ENCODE measurements around the gene TWNK. TPM values are rescaled to one million over a fixed set of nuclear protein-coding genes. Genes with fewer than 3 reads are reported as not detected.

TWNK gene
- total RNA-seq = 5.2 and 9.7 TPM in 2 replicates

DNA sequence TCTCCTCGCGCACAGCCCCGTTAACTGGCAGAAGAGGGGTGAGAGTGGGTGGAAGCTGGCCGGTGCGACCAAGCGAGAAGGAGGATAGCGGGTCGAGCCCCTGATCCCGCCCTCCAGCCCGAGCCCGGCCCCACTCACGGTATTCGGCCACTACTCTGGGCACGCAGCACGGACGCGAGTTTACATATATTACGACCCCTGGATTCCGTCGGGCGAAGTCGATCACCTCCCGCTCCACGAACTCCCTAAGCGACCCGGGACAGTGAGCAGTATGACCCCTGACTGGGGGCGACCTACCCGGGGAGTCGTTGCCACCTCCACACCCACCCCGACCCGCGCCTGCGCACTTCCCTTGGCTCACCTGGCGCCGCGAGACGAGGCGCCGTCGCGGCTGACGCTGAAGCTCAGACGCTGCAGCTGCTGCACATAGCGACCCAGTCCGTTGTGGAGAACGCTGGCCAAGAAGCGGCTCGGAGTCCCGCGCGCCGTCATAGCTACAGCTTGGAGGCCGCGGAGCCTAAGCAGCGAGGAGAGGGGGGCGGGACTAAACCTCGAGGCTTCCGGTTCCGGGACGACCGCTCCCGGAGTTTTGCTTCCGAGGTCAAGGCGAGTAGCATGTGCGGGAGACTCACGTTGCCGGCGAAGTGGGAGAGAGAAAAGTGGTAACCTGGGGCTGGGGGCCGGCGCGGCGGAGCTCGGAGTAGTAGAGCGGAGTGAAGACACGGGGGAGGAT is at the start of gene TWNK, which contains the start of gene MRPL43:
Gene TWNK, plus strand, starts transcription at position 592 of the 733 bp plus-strand sequence. CDS start 668 bp downstream, outside the sequence.
Gene MRPL43, minus strand, starts transcription at position 546 of the 733 bp plus-strand sequence. Its CDS starts 54 bp downstream, at position 492.
- no peak for DNase-seq (ENCODE audit: low read depth)
- H3K4me3 ChIP-seq (ENCODE audit: low read depth, low read length) = peak within 1 kb of the TSS; percentile 99
- TF ChIP-seq, protein P1, sequence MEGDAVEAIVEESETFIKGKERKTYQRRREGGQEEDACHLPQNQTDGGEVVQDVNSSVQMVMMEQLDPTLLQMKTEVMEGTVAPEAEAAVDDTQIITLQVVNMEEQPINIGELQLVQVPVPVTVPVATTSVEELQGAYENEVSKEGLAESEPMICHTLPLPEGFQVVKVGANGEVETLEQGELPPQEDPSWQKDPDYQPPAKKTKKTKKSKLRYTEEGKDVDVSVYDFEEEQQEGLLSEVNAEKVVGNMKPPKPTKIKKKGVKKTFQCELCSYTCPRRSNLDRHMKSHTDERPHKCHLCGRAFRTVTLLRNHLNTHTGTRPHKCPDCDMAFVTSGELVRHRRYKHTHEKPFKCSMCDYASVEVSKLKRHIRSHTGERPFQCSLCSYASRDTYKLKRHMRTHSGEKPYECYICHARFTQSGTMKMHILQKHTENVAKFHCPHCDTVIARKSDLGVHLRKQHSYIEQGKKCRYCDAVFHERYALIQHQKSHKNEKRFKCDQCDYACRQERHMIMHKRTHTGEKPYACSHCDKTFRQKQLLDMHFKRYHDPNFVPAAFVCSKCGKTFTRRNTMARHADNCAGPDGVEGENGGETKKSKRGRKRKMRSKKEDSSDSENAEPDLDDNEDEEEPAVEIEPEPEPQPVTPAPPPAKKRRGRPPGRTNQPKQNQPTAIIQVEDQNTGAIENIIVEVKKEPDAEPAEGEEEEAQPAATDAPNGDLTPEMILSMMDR (conservative IDR thresholded peaks at IDR 0.05; ENCODE audit: low read depth, low read length) = no peak

DNA sequence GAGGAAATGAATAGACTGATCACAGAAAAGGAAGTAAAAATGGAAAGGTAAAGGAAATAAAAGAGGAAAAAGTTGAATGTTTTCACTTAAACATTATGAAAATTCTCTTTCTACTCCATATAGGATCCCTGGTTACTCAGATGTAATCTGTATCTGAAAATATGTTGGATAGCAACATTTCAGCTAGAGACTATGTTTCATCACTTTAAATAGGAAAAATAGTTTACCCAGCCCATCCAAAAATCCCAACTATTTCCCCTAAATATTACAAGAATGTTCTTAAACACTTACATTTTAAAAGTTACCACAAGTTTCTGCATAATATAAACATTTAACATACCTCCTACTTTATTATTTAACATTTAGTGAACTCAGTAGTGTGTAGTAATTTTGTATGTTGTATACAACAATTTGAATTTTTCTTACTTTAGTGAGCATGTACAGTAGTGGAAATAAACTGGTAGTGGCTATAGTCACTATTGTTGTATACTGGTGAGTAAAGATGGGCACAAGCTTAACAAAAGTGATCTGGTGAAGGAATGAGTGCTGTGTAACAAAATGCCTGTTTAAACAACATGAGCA is 47.5 kb upstream of the TWNK start:
- TF ChIP-seq, protein P1 (conservative IDR thresholded peaks at IDR 0.05; ENCODE audit: low read depth, low read length) = no peak
- no peak overlapping the region for H3K4me3 ChIP-seq (ENCODE audit: low read depth, low read length)
- no peak for DNase-seq (ENCODE audit: low read depth)

- DNase-seq (ENCODE audit: low read depth) = no peak
- TF ChIP-seq, protein P1 (conservative IDR thresholded peaks at IDR 0.05; ENCODE audit: low read depth, low read length) = no peak
- H3K4me3 ChIP-seq (ENCODE audit: low read depth, low read length) = no peak overlapping the region
These were observed 45.1 kb upstream of the TWNK start for GRCh38 chr10:100942229-100942628.

DNA sequence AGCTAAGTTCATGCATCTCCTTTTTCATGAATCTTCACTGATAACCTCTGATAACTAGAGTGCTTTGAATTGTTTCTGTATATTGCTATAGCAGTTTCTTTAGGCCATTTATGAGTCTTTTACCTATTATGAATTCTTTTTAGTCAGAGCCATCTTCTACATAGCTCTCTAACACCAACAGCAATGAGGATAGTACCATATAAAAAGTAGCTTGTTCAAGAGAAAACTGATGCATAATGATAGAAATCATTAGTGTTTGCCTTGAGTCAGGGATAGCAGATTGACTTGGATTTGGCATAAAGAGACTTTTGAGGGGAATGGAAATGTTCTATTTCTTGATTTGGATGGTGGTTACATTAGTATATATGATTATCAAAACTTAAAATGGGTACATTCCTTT is 43.8 kb upstream of the TWNK start:
- DNase-seq (ENCODE audit: low read depth) = no peak
- TF ChIP-seq, protein P1 (conservative IDR thresholded peaks at IDR 0.05; ENCODE audit: low read depth, low read length) = no peak

DNA sequence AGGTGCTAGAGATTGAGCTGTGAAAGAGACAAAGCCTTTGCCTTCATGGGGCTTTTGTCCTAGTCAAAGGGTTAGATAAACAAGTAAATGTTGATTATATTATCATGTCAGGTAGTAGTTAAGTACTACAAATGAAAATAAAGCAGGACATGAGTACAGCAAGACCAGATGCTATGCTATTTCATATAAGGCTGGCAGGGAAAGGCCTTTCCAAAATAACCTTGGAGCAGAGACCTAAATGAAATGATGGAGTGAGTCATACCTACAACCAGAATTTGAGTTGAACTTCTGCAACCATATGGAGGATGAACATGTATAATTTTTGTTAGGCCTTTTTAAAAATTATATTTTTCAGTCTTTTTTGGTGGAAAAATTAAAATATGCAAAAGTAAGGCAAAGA is 41.6 kb upstream of the TWNK start:
- no peak overlapping the region for H3K4me3 ChIP-seq (ENCODE audit: low read depth, low read length)
- no peak for DNase-seq (ENCODE audit: low read depth)
- TF ChIP-seq, protein P1 (conservative IDR thresholded peaks at IDR 0.05; ENCODE audit: low read depth, low read length) = no peak

More for the DNA sequence above, 43.8 kb upstream of the TWNK start:
- H3K4me3 ChIP-seq (ENCODE audit: low read depth, low read length) = no peak overlapping the region

GRCh38 chr10:100948916-100949315 is 38.4 kb upstream of the TWNK start:
- TF ChIP-seq, protein P1 (conservative IDR thresholded peaks at IDR 0.05; ENCODE audit: low read depth, low read length) = no peak
- DNase-seq (ENCODE audit: low read depth) = no peak
- no peak overlapping the region for H3K4me3 ChIP-seq (ENCODE audit: low read depth, low read length)
